Right atrium auricular region (tissue), 2 donors: Measurements from ENCODE around the gene MSANTD2. TPM values are rescaled to one million over a fixed set of nuclear protein-coding genes. Genes with fewer than 3 reads are reported as not detected.

ENCODE experiments used
- DNase-seq: peaks from one replicate; pipeline ENCODE4 v3.0.0-alpha.2; 2019; ENCODE audit warnings: low spot score
- H3K27ac ChIP-seq, 2 donors: fragments of 200-600 bp; sonication (generic); 1 replicate in 1 of 2; 2 replicates in 1 of 2; pipeline ENCODE4 v1.5.1; 2016 to 2019
- H3K27me3 ChIP-seq, 2 donors: fragments of 200-600 bp; sonication (generic); one replicate each; pipeline versions ENCODE4 v1.5.1 to v1.6.0; 2017 to 2019
- H3K36me3 ChIP-seq: fragments of 200-600 bp; sonication (generic); one replicate; pipeline ENCODE4 v1.5.1; 2016
- H3K4me1 ChIP-seq, 2 donors: fragments of 200-600 bp; sonication (generic); one replicate each; pipeline versions ENCODE4 v1.5.1 to v1.6.0; 2017 to 2019
- H3K4me3 ChIP-seq, 2 donors: fragments of 200-600 bp; sonication (generic); 1 replicate in 1 of 2; 2 replicates in 1 of 2; pipeline ENCODE4 v1.5.1; 2017 to 2019; ENCODE audit warnings: mild to moderate bottlenecking in 1 of 2, moderate library complexity in 1 of 2
- H3K9me3 ChIP-seq, 2 donors: fragments of 200-600 bp; sonication (generic); one replicate each; pipeline ENCODE4 v1.5.1; 2019
- CTCF ChIP-seq, 2 donors: fragments of 200-600 bp; sonication (generic); IDR thresholded peaks; one replicate each; pipeline ENCODE4 v1.5.1; 2019; ENCODE audit warnings: antibody characterized with exemption in 2 of 2
- total RNA-seq, 2 donors: library from RNA; depleted of rRNA; stranded (reverse); fragments of >200 nt; gene quantifications; one replicate each; pipeline ENCODE4 v1.1.0, GENCODE V29; 2016

Gene MSANTD2
- total RNA-seq, 2 donors from 2014 or later, result 2.9 to 6.5 TPM

- H3K36me3 ChIP-seq, result peaks cover 4% of the 10 kb centered on the region
- TF ChIP-seq CTCF (IDR thresholded peaks at IDR 0.05), result no peak
- no peak overlapping the region for H3K4me3 ChIP-seq
- no peak overlapping the region for H3K27ac ChIP-seq
- DNase-seq, result no peak
- no peaks in the 10 kb centered on the region for H3K9me3 ChIP-seq
- H3K4me1 ChIP-seq, result peaks cover 0 to 67% of the 10 kb centered on the region in 2 donors
- H3K27me3 ChIP-seq, result peaks cover 0 to 11% of the 10 kb centered on the region in 2 donors
Observed at GRCh38 chr11:124754309-124754708, 45.9 kb downstream of the MSANTD2 start.

- H3K4me3 ChIP-seq, result no peak overlapping the region
- peaks cover 4% of the 10 kb centered on the region for H3K36me3 ChIP-seq
- H3K27me3 ChIP-seq, result peaks cover 0 to 11% of the 10 kb centered on the region in 2 donors
- H3K9me3 ChIP-seq, result no peaks in the 10 kb centered on the region
- no peak overlapping the region for H3K27ac ChIP-seq
- TF ChIP-seq CTCF (IDR thresholded peaks at IDR 0.05), result no peak
- no peak for DNase-seq
- H3K4me1 ChIP-seq, result peaks cover 0 to 67% of the 10 kb centered on the region in 2 donors
Observed at GRCh38 chr11:124753624-124754023, 46.6 kb downstream of the MSANTD2 start.

GRCh38 chr11:124753205-124753604, 47.0 kb downstream of the MSANTD2 start:
- Histone ChIP-seq H3K36me3 (peaks cover 4% of the 10 kb centered on the region), H3K27ac (no peak overlapping the region), H3K4me1 (peaks cover 0 to 67% of the 10 kb centered on the region in 2 donors), H3K27me3 (peaks cover 0 to 11% of the 10 kb centered on the region in 2 donors), H3K4me3 (no peak overlapping the region), H3K9me3 (no peaks in the 10 kb centered on the region)
- no peak for DNase-seq
- no peak for TF ChIP-seq CTCF (IDR thresholded peaks at IDR 0.05)

- H3K4me3 ChIP-seq, result no peak overlapping the region
- peaks cover 0 to 11% of the 10 kb centered on the region in 2 donors for H3K27me3 ChIP-seq
- no peaks in the 10 kb centered on the region for H3K9me3 ChIP-seq
- H3K27ac ChIP-seq, result no peak overlapping the region
- no peak for DNase-seq
- peaks cover 4% of the 10 kb centered on the region for H3K36me3 ChIP-seq
- peaks cover 0 to 65% of the 10 kb centered on the region in 2 donors for H3K4me1 ChIP-seq
- no peak for TF ChIP-seq CTCF (IDR thresholded peaks at IDR 0.05)
Observed at GRCh38 chr11:124752471-124753102, 47.6 kb downstream of the MSANTD2 start.

GRCh38 chr11:124751741-124752470, 48.3 kb downstream of the MSANTD2 start, which contains the start of gene VSIG2:
TSS of gene VSIG2 (minus strand) at chr11:124752255. CDS start at chr11:124752137, 118 bp downstream.
- no peak for TF ChIP-seq CTCF (IDR thresholded peaks at IDR 0.05)
- no peak for DNase-seq
- H3K4me3 ChIP-seq, result peak within 1 kb of the TSS in 1 of 2 donors; percentile 22
- H3K4me1 ChIP-seq, result peaks cover 0 to 66% of the 10 kb centered on the region in 2 donors
- no peaks in the 10 kb centered on the region for H3K9me3 ChIP-seq
- peaks cover 4% of the 10 kb centered on the region for H3K36me3 ChIP-seq
- H3K27ac ChIP-seq, result no peak within 1 kb of the TSS
- H3K27me3 ChIP-seq, result peaks cover 0 to 14% of the 10 kb centered on the region in 2 donors
